HG02571 (cell line): Measurements from ENCODE around the gene RAX2.

ENCODE experiments used
- ATAC-seq: cut with Tn5 transposase; IDR thresholded peaks from one replicate; pipeline ENCODE4 v1.9.1; 2021; ENCODE audit warnings: mild to moderate bottlenecking, moderate library complexity; ENCODE audit not compliant: unreplicated experiment

Gene RAX2

DNA sequence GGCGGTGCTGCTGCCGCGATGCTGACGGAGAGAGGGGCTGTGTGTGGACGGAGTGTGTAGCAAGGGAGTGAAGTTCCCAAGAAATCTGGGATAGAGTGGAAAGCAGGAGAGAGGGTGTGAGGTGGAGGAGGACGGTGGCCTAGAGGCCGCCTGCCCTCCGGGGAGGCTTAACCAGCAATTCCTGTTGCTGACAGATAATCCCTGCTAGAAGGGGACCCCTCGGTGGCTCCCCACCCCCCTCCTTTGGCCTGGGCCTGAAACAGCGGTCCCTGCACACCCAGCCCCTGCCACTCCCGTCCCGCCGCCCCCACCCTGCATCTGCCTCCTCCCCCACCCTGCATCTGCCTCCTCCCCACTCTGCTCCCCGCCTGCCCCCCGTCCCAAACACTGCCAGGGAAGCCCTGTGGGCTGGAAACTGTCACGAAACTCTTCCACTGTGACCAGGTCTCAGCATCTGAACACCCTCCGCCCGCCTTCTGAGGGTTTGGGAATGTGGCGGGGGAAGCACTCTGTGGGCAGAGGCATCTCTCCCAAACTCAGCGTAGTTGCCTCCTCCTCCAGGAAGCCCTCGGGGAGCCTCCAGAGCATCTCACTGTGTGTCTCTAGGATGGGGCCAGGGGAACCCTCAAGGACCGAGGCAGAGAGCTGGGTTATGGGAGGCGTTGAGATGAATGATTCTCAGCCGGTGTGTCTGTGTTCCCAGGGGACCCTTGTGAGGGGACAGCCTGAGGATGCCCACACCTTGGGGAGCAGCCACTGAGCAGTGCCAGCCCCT, 31.3 kb upstream of the RAX2 start:
- ATAC-seq: no peak

DNA sequence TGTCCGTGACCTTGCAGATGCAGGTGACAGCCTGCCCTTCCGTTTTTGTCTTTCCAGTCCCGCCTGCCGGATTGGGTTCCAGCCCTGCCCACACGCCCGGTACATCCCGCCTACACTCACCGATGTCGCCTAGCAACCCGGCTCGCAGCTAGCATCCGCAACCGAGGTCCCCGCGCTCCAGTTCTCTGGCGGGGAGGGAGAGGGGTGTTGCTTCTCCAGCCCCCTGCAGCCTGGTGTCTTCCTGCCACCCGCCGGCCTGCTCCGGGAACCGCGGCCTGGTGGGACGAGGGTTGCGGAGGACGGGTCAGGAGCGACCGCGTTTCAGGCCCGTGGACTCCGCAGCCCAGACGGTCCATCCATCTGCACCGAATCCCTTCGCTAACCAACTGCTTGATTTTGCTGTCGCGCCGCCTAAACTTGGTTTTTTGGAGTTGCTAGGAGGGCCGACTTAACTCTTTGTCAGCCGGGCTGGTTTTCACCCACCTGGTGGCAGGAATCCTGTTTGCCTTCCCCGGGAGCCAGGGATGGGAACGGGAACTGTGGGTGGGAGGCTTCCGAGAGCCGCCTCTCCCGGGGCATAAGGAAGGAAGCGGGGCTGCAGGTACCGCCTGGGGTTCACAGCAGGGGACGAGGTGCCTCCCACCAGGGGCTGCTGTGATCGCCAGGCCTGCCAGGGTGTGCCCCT, 29.5 kb upstream of the RAX2 start:
- no peak for ATAC-seq

DNA sequence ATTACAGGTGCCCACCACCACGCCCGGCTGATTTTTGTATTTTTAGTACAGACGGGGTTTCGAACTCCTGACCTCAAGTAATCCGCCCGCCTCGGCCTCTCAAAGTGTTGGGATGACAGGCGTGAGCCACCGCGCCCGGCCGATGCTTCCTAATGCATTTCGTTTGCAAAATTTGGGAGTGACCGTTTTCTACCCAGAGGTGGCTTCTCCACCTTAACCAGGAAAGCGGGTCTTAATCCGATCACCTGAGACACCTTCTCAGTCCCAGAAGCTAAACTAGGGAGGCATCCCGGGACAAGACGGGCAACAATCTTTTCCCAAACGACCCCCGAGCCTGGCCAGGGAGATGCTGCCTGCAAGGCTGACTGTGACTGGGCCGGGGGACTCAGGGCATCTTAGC, 29.0 kb upstream of the RAX2 start:
- ATAC-seq: no peak

DNA sequence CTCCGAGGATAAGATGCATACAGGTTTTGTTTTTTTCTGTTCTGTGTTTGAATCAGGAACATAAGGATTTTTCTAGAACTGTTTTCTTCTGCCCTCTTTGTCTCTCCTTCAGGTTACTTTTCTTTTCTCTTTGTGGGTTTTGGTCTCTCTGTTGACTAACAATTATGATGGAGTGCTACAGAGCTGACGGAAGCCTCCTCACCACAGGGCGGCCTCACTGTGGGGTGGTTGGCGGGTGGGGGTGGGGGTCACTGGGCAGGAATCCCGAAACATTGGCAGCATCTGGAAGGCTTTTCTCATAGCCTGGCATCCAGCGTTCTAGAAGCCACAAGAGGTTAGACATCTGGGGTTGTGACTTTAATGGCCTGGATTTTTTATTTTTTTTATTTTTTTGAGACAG, 26.1 kb upstream of the RAX2 start:
- ATAC-seq: no peak

DNA sequence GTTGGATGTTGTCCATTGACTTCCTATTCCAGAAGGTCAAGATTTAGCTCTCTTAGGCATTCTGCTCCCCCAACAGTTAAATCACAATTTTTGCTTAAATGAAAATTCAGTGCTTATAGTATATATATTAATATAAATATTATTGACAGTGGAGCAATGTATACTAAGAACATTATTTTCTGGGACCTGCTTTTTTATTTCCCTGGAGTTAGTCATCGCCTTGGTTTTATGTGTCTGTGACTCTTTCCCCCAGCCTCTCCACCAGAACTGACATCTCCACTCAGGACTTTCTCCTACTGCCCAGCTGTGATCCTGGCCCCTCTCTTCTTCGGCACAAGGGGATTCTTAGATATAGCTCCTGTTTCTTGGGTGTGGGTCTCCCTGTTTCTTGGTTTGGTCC, 24.3 kb upstream of the RAX2 start:
- no peak for ATAC-seq

DNA sequence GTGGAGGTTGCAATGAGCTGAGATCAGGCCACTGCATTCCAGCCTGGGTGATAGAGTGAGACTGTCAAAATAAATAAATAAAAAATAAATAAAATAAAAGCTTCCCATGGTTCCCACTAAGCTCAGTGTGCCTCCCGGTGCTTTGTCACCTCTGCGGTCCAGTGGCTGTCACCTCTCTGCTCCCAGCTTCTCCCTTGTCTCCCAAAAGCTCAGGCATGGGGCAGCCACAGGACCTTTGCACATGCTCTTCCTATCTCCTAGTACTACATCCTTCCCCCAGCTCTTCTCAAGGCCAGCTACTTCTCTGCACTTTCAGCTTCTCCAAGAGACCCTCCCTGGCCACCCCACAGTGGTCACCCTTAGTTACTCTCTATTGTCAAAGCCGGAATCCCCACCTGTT, 21.8 kb upstream of the RAX2 start:
- ATAC-seq: no peak

DNA sequence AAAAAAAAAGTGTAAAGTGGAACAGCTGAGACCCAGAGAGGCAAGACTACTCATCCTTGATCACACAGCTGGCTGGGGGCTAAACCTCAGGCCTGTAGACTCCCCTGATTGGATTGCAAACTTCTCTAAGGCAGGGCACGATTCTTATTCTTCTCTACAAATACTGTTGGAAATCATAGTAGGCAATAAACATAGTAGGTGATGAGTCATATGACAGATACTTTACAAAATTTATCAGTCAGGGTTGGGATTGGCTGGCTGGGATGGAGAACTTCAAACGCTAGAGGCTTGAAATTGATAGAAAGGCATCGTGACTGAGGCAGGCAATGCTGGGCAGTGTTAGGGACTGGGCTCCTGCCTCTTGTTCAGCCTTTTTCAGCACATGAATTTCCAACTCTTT, 20.1 kb upstream of the RAX2 start:
- no peak for ATAC-seq

DNA sequence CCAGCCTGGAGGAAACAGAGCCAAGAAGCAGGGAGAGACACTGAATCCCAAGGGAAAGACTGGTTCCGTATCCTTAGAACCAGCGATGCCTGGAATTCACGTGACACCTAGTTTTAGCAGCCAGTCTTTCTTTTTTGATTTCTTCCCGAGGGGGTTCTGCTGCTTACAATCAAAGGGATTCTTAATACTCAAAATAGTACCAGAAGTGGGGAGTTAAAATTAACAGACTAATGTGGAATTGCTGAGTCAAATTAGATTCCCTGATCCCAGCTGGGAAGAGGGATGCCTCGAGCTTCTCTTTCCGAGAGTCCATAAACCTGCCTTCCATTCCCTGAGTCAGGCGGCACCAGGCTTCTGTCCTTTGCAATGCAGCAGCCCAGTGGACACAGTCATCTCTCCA, 18.9 kb upstream of the RAX2 start:
- ATAC-seq: no peak

DNA sequence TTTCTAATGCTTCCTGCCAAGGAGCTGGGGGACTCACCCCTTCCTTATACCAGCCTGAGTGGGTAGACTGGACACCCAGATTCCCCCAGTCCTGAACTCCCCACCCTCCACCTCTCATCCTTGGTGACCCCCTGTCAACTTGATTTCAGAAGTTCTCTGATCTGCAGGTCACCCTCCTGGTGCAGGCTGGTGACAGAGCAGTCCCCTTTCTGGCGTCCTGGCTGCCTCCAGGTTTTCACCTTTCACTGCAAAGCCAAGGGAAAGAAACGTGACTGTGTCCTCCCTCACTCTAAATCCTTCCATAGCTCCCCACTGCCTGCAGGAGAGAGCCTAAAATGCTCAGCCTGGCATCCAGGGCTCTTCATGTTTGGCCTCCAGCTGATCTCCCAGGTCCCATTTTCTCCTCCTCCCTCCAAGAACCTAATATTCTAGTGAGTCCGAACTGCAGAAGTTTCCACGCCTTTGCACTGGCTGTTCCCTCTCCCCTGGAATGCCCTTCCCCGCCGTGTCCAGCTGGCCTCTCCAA, 18.2 kb upstream of the RAX2 start:
- ATAC-seq: no peak

DNA sequence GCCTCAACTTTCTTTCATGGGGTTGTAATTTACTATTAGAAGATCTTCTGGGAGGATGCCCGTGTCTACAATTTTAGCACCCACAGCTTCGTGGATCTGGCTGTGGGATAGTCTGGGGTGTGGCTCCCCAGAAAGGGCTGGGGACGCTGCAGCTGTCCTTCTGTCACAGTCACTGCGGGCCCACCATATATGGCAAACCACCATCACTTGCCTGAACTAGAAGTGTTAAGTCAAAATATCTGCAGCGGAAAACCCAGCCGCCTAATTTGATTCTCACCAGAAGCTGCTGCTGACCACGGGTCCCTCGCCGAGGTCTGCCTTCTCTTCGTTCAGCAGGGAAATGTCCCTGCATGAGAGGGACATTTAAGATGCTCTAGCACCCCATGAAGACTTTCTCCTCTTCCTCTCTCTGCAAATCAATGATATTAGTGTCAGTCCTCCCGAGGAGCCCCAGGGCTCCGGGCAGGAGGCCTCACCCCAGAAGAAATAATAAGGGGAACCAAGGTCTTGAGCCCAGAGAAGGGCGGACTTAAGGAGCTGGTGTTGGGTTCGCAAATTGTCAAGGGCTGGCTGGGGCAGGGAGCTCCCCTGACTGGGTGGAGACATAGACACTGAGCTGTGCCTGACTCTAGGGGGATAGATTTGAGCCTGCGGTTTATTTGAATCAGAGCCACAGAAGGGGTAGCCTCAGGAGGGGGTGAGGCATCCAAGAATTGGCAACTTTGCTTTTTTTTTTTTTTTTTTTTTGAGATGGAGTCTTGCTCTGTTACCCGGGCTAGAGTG, 17.2 kb upstream of the RAX2 start:
- ATAC-seq: no peak

DNA sequence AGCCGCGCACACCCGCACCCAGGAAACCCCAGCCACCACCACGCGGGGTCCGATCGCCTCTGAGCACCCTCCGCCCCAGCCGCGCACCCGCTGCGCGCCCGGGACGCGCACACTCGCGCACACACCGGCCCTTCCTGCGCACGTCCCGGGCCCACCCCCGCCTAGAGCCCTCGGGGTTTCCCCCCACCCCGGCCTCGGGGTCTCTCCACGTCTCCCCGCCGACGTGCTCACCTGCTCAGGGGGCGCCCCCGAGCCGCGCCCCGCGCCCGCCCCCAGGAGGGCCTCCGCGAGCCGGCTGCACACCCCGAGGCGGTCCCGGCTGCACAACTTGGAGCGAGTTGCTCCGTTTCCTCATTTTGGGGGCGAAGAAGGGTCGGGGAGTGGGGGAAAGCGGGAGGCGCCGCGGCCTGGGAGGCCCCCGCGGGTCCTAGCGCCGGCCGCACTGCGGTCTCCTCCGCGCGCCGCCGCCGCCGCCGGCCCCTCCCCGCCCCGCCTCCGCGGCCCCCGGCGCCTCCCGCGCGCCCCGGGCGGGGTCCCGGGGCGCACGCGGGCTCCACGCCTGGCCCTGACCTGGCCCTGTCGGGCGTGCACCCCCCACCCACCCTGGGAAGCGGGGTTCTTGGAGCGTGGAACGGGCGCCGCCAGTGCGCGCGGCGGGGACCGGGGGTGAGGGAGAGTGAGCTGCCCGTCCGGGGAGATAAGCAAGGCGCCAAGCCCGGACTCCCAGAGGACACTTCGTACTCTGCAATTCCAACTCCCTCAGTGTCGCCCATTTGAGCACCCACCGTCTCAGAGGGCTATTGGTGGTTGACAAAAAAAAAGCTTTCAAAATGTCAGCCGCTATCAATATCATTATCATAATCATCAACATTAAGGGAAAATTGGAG, 14.2 kb upstream of the RAX2 start, which contains the start of gene MATK:
Gene MATK, minus strand, starts transcription at position 444 of the 887 bp plus-strand sequence. CDS start 1,246 bp downstream, outside the sequence.
- ATAC-seq: no peak

DNA sequence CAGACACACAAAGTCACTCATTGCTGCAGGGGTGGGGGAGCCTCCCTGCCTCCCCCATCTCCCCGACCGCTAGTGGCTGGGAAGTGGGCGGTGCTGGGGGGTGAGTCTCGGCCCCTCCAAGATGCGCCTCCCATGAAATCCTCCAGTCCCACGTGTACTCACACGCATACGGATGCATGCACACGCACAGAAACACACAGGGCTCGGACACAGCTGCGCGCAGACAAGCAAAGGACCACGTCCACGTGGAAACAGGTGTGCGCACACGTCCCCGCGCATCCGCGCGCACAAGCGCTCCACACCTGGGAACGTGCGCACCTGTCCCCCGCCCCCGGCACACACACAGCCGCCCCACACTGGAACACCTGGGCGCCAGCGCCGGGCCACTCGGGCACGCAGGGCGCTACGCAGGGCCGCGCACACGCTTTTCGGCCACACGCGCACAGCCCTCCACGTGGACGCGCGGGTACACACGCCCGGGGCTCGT, 13.5 kb upstream of the RAX2 start:
- no peak for ATAC-seq

DNA sequence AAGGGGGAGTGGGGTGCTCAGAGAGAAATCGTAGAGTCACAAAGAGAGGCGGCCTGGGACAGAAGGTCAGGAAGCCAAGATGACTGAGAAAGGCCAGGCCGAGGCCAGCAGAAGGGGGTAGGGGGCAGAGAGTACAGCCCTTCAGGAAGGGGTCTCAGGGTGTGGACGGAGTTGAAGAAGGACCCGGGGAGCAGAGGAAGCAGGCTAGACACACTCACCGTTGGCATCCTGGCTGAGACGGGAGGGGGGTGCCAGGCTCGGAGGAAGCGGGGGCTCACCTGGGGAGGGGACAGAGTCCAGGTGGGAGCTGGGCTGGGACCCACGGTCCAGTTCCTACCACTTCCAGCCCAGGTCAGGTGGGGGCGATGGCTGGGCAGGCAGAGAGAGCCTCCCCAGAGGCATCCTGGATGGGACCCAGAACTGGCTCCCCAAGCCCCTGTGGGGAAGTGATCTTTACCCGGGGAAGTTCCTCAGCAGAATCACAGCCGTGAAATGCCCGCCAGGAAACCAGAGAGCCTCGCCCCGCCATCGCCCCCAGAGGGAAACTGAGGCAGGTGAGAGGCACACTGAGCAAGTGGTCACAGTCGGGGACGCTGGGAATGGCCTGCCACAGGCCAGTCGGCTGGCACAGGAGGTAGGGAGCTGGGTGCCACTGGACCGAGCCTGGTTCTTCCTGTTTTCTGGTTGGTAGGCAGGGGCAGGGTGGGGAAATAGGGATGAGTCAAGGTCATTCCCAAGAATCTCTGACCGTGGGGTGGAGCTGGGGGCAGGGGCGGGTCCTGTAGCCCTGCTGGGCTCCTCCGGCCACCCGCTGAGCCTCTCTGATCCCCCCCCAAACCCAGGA, 12.8 kb upstream of the RAX2 start:
- ATAC-seq: no peak

DNA sequence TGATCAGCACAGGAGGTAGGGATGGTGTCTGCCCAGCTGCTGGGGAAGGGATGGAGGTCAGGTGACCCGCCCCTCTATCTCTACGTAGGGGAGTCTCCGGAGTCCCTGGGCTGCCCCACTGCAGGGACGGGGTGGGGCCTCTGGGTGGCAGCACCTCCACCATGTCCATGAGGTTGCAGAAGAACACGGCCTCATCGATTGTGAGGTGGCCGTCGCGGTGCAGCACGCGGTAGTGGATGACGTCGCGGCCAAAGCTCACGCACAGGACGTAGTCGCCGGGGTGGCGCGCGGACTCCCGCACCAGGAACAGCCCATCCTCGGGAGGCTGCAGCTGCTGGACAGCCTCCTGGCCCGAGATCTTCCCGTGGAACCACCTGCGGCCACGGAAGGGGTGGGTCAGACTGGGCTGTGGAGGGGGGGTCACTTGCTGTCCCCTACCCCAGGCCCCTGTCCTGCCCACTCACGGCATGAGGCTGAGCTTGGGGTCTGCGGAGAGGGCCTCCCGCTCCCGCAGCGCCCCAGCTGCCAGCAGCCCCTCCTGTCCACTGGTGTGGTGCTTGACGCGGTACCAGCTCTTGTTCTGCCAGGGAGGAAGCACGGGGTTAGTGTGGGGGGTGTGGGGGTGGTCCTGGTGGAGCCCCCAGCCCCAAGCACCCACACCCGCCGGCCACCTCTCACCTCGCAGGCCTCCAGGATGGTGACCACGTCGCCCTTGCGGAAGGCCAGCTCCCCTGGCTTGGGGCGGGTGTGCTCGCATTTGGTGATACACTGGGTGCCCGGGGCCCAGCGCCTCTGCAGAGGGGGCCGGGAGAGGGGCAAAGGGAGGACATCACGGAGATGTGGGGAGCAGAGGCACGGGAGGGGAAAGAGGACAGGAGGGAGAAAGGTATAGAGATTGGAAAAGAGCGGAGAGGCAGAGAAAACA, 11.9 kb upstream of the RAX2 start:
- no peak for ATAC-seq

DNA sequence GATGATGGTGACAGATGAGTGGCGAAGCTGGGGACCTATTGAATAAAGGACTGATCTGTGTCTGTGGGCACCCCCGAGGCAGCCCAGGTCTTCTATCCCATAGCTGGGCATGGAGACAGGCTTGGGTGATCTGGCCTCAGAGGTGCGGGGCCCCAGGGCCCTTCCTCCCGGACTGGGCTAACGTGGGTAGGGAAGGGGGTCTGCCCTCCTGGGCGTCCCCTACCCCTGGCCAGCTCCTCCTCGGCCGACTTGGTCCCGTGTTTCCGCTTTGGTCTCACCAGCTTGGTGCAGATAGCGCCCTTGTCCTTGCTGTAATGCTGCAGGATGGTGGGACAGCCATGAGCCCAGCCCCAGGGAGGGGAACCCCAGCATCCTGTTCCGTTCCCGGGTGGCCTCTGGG, 10.9 kb upstream of the RAX2 start:
- ATAC-seq: no peak

DNA sequence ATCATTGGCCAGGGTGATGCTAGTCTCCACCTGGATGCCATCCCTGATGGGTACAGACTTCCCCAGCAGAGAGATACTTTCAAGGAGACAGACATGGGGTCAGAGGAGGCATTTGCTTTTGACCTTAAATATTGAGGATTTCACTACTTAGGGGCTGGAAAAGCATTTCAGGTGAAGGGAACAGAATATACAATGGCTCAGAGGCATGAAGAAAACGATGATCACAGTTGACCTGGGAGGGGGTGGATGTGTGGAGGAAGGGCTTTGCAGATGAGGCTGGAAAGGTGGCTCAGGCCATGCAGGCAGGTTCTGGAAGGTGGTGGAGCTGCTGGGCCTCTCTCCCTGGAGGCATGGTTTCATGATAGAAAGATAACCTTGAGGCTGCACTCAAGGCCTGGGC, 10.3 kb upstream of the RAX2 start:
- ATAC-seq: no peak

DNA sequence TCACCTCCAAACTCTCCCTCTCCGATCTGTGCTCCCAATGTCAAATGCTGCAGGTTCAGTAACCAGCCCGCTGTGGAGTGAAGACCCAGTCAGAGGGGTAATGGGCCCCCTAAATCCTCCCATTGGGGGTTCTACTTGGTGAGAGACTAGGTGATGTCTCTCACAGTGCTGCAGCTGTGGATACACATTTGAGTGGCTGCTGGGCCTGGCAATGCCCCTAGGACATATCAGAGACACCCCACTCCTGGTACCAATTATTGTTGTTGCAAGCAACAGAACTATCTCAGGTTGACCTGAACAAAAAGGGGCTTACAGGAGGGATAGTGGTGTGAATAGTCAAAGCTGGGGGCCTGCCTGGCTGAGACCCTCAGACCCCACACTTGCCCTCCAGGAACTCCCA, 9.6 kb upstream of the RAX2 start:
- ATAC-seq: no peak

DNA sequence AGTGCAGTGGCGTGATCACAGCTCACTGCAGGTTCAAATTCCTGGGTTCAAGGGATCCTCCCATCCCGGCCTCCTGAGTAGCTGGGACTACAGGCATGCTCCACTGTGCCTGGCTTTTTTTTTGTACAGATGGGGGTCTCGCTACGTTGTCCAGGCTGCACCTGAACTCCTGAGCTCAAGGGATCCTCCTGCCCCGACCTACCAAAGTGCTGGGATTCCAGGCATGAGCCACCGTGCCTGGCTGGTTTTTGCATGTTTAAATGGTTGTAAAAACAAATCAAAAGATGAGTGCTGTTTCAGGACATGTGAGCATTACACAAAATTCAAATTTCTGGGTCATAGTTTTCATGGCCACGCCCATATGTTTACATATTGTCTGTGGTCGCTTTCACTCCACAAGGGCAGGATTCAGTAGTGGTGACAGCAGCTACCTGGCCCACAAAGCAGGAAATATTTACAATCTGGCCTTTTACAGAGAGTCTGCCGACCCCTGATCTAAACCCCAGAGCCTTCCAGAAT, 8.8 kb upstream of the RAX2 start:
- no peak for ATAC-seq
